Measurements from ENCODE around the gene TMEM87A. TPM values are rescaled to one million over a fixed set of nuclear protein-coding genes. Genes with fewer than 3 reads are reported as not detected.
"Not testable (repeated sequence)": the region's sequence is repeated elsewhere in the genome, so short reads cannot be mapped to it uniquely, and the experiment has no call there.

The TMEM87A gene
- total RNA-seq, 4 donors from 2014 or later = 52.6 to 102 (median 82.5) TPM

- DNase-seq = no peak
- H3K27ac ChIP-seq = no peak overlapping the region
- 45 to 48% methylated on average over 3 of the region's 3 CpGs for WGBS, 2 donors
- TF ChIP-seq POLR2A (IDR thresholded peaks at IDR 0.05) (no peak), CTCF (IDR thresholded peaks at IDR 0.05) (no peak)
- no peaks in the 10 kb centered on the region for H3K9me3 ChIP-seq
- H3K36me3 ChIP-seq = peaks cover 0 to 81% (median 5%) of the 10 kb centered on the region in 3 donors
- no peaks in the 10 kb centered on the region for H3K27me3 ChIP-seq
- intact Hi-C loops (cut with DNase I) = no loop called here
- no peak overlapping the region for H3K4me3 ChIP-seq
- H3K4me1 ChIP-seq = no peaks in the 10 kb centered on the region
These were observed 40.2 kb upstream of the TMEM87A start for GRCh38 chr15:42313463-42313862.

GRCh38 chr15:42306681-42307080, 33.4 kb upstream of the TMEM87A start:
- no peak for TF ChIP-seq CTCF (IDR thresholded peaks at IDR 0.05)
- no peak for TF ChIP-seq POLR2A (IDR thresholded peaks at IDR 0.05)

GRCh38 chr15:42301004-42301403, 27.8 kb upstream of the TMEM87A start:
- 49 to 62% methylated on average over 3 to 4 of the region's 4 CpGs for WGBS, 2 donors
- DNase-seq; intact Hi-C loops (cut with DNase I); H3K4me1 ChIP-seq; H3K9me3 ChIP-seq; H3K27me3 ChIP-seq; H3K4me3 ChIP-seq; H3K27ac ChIP-seq: not testable (repeated sequence)
- H3K36me3 ChIP-seq = peaks cover 0 to 44% (median 0%) of the 10 kb centered on the region in 3 donors

More at GRCh38 chr15:42306681-42307080, 33.4 kb upstream of the TMEM87A start:
- H3K4me3 ChIP-seq = no peak overlapping the region
- 78 to 82% methylated on average over 1 of the region's 1 CpG for WGBS, 2 donors
- H3K27me3 ChIP-seq = no peaks in the 10 kb centered on the region
- DNase-seq = no peak
- H3K36me3 ChIP-seq = peaks cover 0 to 60% (median 11%) of the 10 kb centered on the region in 3 donors
- H3K27ac ChIP-seq = no peak overlapping the region
- intact Hi-C loops (cut with DNase I) = no loop called here
- no peaks in the 10 kb centered on the region for H3K9me3 ChIP-seq
- no peaks in the 10 kb centered on the region for H3K4me1 ChIP-seq

- Histone ChIP-seq H3K27me3 (no peaks in the 10 kb centered on the region), H3K36me3 (peaks cover 0 to 99% (median 7%) of the 10 kb centered on the region in 3 donors), H3K4me1 (no peaks in the 10 kb centered on the region), H3K9me3 (no peaks in the 10 kb centered on the region), H3K27ac (no peak overlapping the region), H3K4me3 (no peak overlapping the region)
- 94 to 100% methylated on average over 1 of the region's 1 CpG for WGBS, 2 donors
- DNase-seq = no peak
- intact Hi-C loops (cut with DNase I) = no loop called here
- no peak for TF ChIP-seq POLR2A (IDR thresholded peaks at IDR 0.05)
These were observed 15.9 kb upstream of the TMEM87A start for GRCh38 chr15:42289166-42289565.

- no peaks in the 10 kb centered on the region for H3K27me3 ChIP-seq
- H3K4me1 ChIP-seq = no peaks in the 10 kb centered on the region
- intact Hi-C loops (cut with DNase I) = no loop called here
- no peak overlapping the region for H3K4me3 ChIP-seq
- H3K36me3 ChIP-seq = peaks cover 0 to 98% (median 7%) of the 10 kb centered on the region in 3 donors
- no peak overlapping the region for H3K27ac ChIP-seq
- WGBS, 2 donors = 92 to 97% methylated on average over 4 of the region's 4 CpGs
- no peaks in the 10 kb centered on the region for H3K9me3 ChIP-seq
- no peak for TF ChIP-seq CTCF (IDR thresholded peaks at IDR 0.05)
- TF ChIP-seq POLR2A (IDR thresholded peaks at IDR 0.05) = no peak
- DNase-seq = no peak
These were observed 14.7 kb upstream of the TMEM87A start for GRCh38 chr15:42287931-42288330.

GRCh38 chr15:42286445-42287029, 13.3 kb upstream of the TMEM87A start:
- DNase-seq = no peak
- intact Hi-C loops (cut with DNase I) = no loop called here
- Histone ChIP-seq H3K4me3 (no peak overlapping the region), H3K36me3 (peaks cover 0 to 98% (median 4%) of the 10 kb centered on the region in 3 donors), H3K27ac (no peak overlapping the region), H3K27me3 (no peaks in the 10 kb centered on the region), H3K4me1 (no peaks in the 10 kb centered on the region), H3K9me3 (no peaks in the 10 kb centered on the region)
- TF ChIP-seq CTCF (IDR thresholded peaks at IDR 0.05) = no peak
- no peak for TF ChIP-seq POLR2A (IDR thresholded peaks at IDR 0.05)
- WGBS, 2 donors = 82 to 92% methylated on average over 4 of the region's 4 CpGs

All from esophagus squamous epithelium (tissue), 5 donors.